Retinal pigment epithelial cell (primary cell): ENCODE data around the gene PTPRR.

Source experiments
- DNase-seq: peaks from one replicate; pipeline ENCODE4 v3.0.0-alpha.2; 2010; ENCODE audit warnings: low read depth
- H3K4me3 ChIP-seq: 2 replicates; pipeline ENCODE4 v1.5.1; 2011; ENCODE audit warnings: mild to moderate bottlenecking, low read length, control low read depth, moderate library complexity
- CTCF ChIP-seq: conservative IDR thresholded peaks from 2 replicates; pipeline ENCODE4 v1.5.1; 2011; ENCODE audit warnings: low read depth, low read length, control low read depth, inconsistent platforms

Gene PTPRR

GRCh38 chr12:70643939-70644338 is 276.6 kb downstream of the PTPRR start:
- no peak for DNase-seq
- no peak overlapping the region for H3K4me3 ChIP-seq
- TF ChIP-seq CTCF = no peak

- no peak for DNase-seq
- no peak for TF ChIP-seq CTCF
Measured at GRCh38 chr12:70641691-70642090, 278.8 kb downstream of the PTPRR start.

GRCh38 chr12:70640901-70641300 is 279.6 kb downstream of the PTPRR start:
- no peak for DNase-seq
- H3K4me3 ChIP-seq = no peak overlapping the region
- no peak for TF ChIP-seq CTCF

More at GRCh38 chr12:70641691-70642090, 278.8 kb downstream of the PTPRR start:
- no peak overlapping the region for H3K4me3 ChIP-seq

- no peak for TF ChIP-seq CTCF
- no peak for DNase-seq
- H3K4me3 ChIP-seq = no peak overlapping the region
Measured at GRCh38 chr12:70639535-70639934, 281.0 kb downstream of the PTPRR start.

- no peak for DNase-seq
- TF ChIP-seq CTCF = no peak
Measured at GRCh38 chr12:70638639-70639360, 281.7 kb downstream of the PTPRR start.

GRCh38 chr12:70637303-70638085 is 283.0 kb downstream of the PTPRR start, which contains the start of gene PTPRB:
Gene PTPRB (minus strand): TSS chr12:70637429. CDS start chr12:70637395, 34 bp downstream.
- no peak for DNase-seq
- H3K4me3 ChIP-seq = no peak within 1 kb of the TSS
- TF ChIP-seq CTCF = no peak

More at GRCh38 chr12:70638639-70639360, 281.7 kb downstream of the PTPRR start:
- H3K4me3 ChIP-seq = no peak overlapping the region
